GM21423 (cell line): Measurements from ENCODE around the gene SPATA31C1.
"Not testable (repeated sequence)": the region's sequence is repeated elsewhere in the genome, so short reads cannot be mapped to it uniquely, and the experiment has no call there.

ENCODE experiments used
- ATAC-seq: cut with Tn5 transposase; IDR thresholded peaks from one replicate; pipeline ENCODE4 v1.9.1; 2021; ENCODE audit warnings: mild to moderate bottlenecking, moderate library complexity; ENCODE audit not compliant: unreplicated experiment

SPATA31C1 gene

DNA sequence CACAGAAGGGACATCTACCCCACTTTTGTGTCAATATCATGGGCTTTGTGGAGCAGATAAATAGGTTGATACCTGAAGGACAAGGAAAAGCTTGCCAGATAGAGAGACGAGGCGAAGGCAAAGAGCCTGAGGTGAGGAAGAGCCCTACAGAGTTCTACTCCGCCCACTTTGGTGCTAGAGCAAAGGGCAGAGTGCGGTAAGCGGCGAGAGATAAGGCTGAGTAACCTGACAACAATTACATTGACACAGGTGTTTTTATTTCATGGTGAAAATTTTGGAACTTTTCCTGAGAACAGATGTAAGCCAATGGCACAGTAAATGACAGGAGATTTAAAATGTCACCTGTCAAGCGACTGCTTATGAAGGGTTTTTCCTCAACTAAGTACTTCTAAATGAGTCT lies 16.7 kb downstream of the SPATA31C1 start:
- ATAC-seq, result not testable (repeated sequence)

DNA sequence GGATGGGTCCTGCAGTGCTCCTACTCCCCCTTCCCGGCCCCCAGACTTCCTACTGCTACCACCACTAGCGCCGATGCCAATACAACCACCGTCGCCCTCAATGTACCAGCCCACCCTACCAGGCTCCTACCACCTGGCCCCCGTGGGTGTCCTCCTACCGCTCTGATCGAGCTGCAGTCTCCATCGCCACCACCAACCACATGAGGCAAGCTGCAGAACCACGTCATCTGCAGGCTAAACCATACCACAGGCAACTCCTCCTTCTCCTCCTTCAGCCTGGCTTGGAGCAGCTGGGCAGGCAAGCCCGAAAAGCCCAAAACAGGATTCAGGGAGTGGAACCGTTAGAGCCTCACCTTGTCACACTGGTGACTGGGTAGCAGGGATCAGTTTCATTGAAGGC lies 19.6 kb downstream of the SPATA31C1 start:
- not testable (repeated sequence) for ATAC-seq

DNA sequence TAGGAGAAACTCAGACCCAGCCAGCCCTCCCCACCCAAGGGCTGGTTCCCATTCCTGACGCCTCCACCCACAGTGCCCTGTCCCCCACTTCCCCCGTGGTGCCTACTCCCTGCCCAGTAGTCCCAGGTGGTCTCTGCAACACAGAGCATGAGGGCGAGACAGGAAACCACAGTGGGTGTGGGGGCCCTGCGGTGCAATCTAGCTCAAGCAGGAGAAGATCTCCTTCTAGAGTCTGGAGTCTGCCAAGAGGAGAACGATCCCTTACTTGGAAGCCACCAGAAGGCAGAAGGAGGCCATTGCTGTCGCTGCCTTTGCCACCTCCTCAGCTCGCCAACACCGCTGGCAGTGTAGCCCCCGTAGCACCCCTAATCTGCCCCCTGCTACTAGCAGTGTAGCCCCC lies 20.2 kb downstream of the SPATA31C1 start:
- not testable (repeated sequence) for ATAC-seq

DNA sequence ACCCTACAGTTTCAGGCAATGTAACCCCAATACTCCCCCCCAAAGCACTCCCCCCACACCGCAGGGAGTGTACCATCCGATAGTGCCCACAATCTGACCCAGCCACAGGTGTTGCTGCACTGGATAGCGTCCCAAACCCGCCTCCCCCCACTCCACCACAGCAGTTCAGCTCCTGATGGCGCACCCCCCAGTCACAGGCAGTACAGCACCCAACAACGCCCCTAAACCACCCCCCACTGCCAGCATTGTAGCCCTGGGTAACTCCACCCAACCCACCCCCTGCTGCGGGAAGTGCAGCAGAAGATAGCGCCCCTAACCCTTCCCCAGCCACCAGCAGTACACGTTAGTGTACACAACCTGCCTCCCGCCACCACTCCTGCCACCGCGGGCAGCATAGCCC lies 20.6 kb downstream of the SPATA31C1 start:
- ATAC-seq, result not testable (repeated sequence)

DNA sequence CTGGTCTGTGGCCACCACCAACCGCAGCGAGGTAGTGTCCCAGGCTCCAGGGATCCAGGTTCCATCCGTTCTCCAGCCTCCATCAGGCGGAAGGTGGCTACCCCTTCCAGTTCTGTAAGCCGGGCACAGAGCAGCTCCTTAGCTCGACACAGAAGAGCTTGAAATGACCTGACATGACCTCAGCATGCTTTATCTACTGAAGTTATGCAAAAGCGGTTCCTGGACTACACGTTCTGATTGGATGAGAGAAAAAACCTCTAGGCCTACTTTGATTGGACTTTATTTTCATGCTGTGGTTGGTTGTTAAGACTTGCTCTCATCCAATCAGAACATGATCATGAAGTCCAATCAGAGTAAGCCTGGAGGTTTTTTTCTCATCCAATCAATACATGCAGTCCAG lies 21.3 kb downstream of the SPATA31C1 start:
- ATAC-seq, result not testable (repeated sequence)

DNA sequence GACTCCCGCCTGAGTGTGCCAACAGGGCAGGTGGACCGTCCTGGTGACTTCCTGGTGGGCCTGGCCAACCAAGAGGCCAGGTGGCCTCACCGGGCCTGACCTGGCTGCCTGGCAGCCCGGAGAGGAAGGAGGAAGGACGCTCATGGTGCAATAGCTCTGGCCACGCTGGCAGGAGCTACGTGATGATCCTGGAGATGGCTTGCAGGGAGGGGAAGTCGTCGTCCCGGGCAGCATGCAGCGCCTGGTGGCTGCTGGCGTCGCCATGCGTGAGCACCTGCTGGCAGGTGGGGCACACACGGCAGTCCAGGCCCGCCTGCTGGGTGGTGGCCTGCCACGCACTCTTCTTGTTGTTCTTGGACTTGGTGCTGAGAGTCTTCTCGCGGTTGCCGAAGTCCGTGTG lies 26.3 kb downstream of the SPATA31C1 start:
- ATAC-seq, result no peak

DNA sequence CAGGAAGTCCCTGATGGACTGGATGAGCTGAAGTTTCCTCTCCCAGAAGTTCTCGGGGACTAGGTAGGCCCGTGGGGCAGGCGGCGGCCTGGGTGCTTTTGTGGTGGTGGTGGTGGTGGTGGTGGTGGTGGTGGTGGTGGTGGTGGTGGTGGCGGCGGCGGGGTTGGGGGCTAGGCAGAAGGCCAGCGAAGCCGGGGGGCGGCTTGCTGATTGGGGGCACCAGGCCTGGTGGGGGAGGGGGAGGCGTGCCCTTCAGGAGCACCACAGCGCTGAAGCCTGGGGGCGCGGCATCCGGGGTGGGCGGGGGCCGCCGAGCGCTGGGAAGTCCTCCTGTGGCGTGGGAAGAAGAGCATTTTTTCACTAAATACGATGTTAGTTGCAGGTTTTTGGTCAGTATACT lies 26.9 kb downstream of the SPATA31C1 start:
- no peak for ATAC-seq

DNA sequence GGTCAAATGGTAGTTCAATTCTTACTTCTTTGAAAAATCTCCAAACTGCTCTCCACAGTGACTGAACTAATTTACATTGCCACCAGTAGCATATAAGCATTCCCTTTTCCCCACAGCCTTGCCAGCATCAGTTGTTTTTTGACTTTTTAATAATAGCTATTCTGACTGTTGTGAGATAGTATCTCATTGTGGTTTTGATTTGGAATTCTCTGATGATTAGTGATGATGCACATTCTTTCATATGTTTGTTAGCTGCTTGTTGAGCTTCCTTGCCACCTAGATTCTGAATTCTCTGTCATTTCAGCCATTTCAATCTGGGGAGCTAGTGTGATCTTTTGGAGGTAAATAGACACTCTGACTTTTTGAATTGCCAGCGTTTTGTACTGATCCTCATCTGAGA lies 32.5 kb downstream of the SPATA31C1 start:
- ATAC-seq, result no peak

DNA sequence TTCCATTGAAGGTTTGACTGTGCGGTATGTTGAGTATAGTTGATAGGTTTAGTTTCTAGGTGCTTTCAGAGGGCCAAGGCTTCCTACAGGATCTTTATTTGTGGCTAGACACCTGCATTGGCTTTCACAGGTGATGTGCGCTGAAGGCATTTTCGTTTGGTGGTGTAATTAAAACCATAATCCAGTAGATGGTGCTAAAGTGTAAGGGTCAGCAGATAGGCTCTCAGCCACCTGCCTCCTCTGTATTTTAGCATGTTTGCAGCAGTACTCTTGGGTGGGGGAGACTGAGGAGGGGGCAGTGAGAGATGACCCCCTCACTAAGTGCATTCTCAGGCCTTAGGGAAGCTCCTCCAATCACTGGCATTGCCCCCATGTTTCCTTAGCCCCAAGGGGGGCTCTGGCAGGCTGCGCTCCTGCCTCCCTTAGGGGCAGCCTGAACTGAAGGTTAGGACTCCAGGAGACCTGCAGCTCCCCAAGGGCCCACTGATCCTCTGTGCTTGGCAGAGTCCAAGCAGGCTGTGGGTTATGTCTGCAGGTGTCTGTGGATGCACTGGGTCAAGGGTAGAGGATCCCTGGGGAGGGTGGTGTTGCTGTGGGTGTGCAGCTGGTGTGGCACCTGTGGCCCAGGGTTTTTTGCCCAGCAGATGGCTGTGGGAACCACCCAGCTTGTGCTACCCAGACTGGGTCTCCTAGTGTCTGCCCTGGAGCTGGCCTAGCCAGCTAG lies 33.2 kb downstream of the SPATA31C1 start:
- ATAC-seq, result no peak

DNA sequence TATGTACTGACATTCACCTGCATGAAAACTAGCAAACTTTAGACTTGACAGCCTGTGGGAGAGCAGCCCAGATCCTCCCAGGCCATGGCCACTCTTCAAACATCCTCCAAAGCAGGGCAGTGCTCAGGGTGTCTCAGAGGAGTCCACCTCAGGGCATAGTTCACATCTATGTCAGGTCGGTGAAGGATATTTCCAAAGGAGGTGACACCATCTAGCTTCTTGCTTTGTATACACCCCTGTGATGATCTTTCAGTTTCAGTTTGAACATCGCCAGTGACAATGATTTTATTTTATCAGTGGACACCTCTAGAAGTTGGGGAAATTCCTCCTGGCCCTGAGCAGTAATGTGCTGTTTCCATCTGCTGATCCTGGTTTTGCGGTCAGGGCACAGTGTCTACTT lies 36.5 kb downstream of the SPATA31C1 start:
- no peak for ATAC-seq

DNA sequence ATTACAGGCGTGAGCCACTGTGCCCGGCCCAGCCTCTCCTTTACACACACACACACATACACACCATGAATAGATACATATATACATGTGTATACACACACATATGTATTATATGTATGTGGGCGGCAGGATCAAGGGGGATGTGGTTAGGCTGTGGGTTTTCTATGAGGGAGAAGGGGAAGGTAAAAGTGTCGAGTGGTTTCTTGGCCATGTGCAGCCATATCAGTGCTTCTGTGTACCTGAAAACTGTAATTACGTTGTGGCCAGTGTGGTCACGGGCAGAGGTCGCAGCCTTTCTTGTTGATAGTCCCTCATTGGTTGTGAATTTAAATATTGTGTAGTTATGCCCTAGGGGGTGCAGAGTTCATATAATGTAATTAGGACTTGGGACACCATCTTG lies 40.1 kb downstream of the SPATA31C1 start:
- ATAC-seq, result no peak

DNA sequence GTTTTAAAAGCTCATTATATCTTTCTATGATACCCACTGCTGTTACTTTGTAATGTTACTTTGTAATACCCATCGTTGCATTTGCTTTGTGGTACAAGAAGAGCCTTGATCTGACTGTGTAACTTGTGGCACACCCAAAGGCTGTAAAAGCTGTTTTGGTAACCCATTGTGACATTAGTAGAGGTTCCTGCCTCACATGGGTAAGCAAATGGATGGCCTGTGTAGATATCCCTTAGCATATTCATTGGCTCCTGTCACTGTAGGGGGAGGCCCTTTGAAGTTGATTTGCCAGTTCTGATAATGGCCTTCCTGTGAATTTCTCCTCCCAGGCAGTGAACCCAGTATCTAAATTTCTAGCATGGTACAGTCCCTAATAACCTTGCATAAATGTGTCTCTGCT lies 40.8 kb downstream of the SPATA31C1 start:
- ATAC-seq, result no peak

DNA sequence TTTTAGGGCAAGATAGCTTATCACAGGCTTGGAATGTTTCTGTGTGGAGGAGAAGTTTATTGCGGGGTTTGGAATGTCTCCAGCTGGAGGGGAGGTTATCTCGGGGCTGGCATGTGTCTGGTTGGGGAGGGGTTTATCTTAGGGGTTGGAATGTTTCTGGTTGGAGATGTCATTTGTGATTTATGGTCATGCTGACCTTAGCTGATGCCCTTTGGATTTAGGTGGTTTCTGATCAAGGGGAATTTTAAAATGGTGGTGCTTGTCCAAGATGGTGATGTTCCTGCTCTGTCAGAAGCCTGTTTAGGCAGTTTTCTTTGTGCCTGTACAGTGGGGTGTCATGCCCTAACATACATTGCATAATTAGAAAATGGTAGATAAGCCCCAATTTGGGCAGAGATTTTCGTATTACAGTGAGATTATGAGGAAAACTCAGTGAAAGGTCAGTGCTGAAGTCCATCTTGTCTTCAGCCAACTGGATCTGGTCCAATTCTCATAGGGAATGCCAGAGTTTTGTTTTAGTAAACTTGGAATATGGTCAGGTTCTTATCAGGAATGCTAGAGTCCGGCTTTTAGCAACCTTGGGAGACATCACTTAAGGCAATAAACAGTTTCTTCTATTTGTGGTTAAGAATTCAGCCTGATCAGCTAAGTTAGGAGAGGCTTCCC lies 42.3 kb downstream of the SPATA31C1 start:
- no peak for ATAC-seq

DNA sequence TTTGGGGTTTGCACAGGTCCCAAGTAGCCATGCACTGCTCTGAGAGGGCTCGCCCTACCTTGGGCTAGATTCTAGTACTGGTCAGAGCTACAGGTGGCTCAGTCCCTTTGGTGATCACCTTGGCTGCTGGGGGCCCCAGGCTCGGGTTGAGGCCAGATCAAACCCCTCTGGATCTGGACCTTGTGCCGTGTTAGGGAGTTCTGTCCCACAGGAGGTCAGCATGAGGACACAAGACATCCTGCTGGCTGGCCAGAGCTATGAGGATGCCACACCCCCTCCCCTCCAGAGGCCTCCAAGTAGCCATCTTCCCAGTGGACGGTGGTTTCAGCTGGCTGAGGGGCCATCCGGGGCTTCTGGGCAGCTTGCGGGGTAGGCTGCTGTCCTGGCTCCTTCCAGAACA lies 46.0 kb downstream of the SPATA31C1 start:
- no peak for ATAC-seq

DNA sequence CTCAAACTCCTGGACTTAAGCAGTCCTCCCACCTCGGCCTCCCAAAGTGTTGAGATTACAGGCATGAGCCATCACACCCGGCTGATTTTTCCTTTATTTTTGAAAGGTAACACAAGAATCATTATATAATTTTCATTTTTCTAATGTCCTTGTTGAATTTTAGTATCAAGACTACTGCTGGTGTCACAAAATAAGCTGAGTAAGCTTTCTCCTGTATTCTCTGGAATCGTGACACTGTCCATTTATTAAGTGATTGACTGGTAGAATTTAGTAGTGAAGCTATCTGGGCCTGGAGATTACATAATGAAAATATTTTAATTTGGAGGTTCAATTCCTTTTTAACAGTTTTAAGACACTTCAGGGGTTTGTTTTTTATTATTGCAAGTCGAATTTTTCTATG lies 47.1 kb downstream of the SPATA31C1 start:
- ATAC-seq, result no peak

DNA sequence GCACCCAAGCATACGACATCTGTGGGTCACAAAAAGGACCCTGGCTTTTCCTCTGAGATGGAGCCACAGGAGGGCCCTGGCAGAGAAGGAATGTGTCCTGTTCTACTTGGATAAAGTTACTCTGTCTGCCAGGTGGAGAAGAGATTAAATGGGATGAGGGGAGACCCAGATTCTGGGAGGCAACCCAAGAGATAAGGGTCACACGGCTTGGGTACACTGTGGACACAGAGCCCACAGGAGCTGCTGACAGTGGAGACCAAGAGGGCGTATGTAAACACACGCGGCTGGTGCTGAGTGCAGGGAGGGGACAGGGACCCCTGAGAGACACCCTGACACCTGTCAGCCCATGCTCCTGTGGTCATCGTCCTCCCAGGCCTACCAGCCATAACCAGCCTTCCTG lies 50.4 kb downstream of the SPATA31C1 start:
- ATAC-seq, result no peak

DNA sequence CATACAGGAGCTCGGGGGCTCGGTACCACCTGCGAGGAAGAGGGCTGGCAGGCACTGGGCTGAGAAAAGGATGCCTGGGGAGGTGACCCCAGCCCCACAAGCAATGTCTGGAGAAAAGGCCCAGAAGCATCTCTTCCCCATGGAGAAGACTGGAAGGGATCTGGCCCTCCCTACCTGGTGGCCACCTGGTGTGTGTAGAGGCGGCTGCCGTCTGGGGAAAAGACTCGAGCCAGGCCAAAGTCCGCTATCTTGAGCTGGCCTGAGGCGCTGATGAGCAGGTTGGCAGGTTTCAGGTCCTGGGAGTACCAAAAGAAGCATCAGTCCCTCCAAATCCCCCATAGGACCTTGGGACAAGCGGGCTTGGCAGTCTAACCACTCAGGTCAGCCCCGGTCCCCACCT lies 52.8 kb downstream of the SPATA31C1 start:
- no peak for ATAC-seq

DNA sequence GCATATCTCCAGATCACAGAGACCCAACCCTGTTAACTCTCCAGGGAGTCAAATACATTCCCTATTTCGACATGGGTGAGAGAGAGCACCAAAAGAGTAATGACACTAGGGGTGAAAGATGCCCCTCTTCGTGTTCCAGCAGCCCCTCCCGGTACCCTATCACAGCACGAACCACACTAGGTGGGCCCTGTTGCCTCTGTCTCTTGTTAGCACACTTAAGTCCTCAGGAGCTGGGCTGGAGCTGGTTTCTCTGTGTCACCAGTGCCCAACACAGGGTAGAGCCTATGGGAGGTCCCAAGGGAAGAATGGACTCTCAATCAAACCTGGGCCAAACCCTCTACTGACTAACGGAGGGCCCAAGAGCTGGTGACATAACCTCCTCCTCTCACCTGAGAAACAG lies 55.4 kb downstream of the SPATA31C1 start:
- no peak for ATAC-seq
